Fibroblast of pulmonary artery (primary cell): ENCODE measurements around the gene RIN3.
A peak's percentile ranks its signal among the peaks of the same experiment; 100 is the strongest.

Experiments
- DNase-seq: peaks from one replicate; pipeline ENCODE4 v3.0.0-alpha.2; 2010; ENCODE audit warnings: low read depth
- H3K4me3 ChIP-seq: replicated peaks from 2 replicates; pipeline ENCODE4 v1.5.1; 2011; ENCODE audit warnings: low read depth, mild to moderate bottlenecking, control low read depth, low read length, moderate library complexity
- TF ChIP-seq, protein P1 (sequence below): IDR thresholded peaks from 2 replicates; pipeline ENCODE4 v1.5.1; 2011; ENCODE audit warnings: mild to moderate bottlenecking, control low read depth, low read length, inconsistent platforms; ENCODE audit errors: missing control alignments

RIN3 gene

DNA sequence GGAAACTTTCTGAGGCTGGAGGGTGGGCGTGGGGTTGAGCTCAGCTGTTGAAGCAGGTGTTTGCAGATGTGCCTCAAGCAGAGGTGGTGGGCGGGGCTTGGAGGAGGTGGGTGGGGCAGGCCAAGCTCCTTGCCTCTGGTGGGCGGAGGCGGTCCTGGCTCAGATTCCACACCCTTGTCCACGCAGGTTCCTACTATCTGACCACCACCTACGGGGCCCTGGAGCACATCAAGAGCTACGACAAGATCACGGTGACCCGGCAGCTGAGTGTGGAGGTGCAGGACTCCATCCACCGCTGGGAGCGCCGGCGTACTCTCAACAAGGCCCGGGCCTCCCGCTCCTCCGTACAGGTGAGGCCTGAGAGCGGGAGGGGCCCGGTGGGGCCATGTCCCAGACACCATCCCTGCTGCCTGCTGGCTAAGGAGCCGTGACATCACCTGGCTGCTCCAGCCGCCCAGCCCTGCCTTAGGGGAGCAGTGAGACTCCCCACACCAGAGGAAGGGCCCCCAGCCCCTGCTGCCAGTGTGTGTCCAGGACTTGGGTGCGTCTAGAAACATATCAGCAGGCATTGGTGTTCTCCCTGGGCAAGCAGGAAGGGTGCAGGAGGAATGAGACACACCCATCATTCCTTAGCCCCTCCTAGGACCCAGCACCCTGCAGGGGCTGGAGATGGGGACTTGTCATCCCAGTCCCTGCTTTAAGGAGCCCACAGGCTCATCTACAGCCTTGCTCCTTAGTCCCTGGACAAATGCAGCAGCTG, 171.4 kb downstream of the RIN3 start:
- TF ChIP-seq, protein P1, sequence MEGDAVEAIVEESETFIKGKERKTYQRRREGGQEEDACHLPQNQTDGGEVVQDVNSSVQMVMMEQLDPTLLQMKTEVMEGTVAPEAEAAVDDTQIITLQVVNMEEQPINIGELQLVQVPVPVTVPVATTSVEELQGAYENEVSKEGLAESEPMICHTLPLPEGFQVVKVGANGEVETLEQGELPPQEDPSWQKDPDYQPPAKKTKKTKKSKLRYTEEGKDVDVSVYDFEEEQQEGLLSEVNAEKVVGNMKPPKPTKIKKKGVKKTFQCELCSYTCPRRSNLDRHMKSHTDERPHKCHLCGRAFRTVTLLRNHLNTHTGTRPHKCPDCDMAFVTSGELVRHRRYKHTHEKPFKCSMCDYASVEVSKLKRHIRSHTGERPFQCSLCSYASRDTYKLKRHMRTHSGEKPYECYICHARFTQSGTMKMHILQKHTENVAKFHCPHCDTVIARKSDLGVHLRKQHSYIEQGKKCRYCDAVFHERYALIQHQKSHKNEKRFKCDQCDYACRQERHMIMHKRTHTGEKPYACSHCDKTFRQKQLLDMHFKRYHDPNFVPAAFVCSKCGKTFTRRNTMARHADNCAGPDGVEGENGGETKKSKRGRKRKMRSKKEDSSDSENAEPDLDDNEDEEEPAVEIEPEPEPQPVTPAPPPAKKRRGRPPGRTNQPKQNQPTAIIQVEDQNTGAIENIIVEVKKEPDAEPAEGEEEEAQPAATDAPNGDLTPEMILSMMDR = no peak
- no peak for DNase-seq
- H3K4me3 ChIP-seq = no peak overlapping the region

DNA sequence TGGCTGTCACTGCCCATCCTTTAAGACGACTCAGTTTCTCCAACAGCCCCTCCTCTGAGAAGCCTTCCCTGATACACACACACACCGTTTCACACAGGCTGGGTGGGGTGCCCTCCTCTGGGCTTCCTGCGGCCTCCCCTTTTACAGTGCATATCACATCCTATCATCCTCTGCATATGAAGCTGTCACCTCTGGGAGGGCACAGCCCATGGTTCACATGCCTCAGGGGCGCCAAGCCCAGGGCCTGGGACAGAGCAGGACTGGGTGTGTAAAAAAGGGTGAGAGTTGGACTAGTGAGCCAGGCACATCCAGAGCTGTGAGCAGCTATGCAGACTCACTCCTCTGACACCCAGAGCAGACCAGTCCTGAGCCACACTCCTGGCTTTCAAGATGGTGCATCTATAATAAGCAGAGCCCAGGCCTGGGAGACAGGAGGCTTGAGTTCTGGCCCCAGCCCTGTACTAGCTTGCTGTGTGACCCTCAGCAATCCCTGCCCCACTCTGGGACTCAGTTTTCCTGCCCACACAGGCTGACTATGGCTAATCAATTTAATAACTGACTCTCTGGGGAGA, 172.3 kb downstream of the RIN3 start:
- no peak for DNase-seq
- H3K4me3 ChIP-seq = no peak overlapping the region
- TF ChIP-seq, protein P1 = no peak

DNA sequence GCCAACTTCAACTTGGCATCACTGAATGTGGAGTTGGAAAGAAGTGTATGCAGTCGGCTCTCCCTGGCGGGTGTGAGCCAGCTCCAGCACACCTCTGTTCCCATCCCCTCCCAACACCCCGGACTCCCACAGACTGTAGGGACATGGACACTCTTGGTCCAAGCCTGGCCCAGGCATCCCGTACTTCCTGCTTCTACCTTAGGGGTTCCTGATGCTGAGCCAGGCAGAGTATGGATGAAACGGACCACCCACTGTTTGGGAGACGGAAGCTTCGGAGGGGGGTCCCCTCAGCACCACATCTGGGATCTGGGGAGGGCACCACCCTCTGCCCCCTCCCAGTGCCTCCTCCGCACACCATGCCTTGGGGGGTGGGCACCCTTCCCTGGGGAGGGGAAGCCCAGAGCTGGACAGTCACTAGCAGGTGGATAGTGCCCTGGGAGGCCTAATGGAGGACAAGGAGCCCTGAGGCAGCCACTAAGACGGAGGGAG, 172.9 kb downstream of the RIN3 start:
- H3K4me3 ChIP-seq = no peak overlapping the region
- DNase-seq = no peak
- TF ChIP-seq, protein P1 = no peak

DNA sequence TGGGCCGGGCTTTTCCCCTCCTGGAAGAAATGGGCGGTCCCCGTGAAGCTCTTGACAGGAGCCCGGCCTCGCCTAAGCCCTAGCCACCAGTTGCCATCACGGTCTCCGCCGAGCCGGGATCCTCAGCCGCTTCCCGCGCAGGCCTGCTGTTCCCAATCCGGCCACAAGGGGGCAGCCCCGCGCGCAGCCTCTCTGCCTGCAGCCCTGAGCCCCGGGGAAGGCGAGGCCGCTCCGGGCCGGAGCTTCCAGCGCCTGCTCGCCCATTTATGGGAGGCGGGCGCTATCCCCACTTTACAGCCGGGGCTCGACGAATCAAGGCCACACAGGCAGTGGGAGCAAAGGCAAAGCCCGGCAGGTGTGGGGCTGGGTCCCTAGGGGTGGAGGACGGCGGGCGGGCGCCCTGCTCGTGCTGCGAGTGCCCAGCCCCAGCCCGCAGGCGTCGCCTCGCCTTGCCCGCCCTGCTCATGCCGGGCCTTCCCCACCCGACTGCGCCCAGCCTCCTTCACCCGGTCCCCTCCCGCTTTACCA, 173.4 kb downstream of the RIN3 start:
- DNase-seq = peak; percentile 64
- H3K4me3 ChIP-seq = no peak overlapping the region
- TF ChIP-seq, protein P1 = peak; percentile 81

DNA sequence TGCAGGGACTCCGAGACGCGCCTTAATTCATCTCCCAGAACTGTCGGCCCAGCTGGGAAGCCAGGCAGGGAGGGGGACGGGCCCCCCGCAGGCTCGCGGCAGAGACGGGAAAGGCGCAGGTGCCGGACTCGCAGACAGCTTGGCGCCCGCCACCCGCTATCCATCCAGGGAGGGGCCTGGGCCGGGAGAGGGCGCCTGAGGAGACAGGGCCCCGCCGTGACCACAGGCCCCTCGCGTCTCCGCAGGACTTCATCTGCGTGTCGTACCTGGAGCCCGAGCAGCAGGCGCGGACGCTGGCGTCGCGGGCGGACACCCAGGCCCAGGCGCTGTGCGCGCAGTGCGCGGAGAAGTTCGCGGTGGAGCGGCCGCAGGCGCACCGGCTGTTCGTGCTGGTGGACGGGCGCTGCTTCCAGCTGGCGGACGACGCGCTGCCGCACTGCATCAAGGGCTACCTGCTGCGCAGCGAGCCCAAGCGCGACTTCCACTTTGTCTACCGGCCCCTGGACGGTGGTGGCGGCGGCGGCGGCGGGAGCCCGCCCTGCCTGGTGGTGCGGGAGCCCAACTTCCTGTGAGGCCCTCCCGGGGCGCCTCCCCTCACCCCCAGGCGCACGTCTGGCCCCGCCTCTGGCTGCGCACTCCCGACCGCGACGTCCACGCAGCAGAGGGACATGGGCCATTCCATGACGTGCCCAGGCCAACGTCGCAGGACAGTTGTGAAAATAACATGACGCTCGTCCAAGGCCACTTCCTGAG, 174.3 kb downstream of the RIN3 start:
- TF ChIP-seq, protein P1 = no peak
- no peak overlapping the region for H3K4me3 ChIP-seq
- DNase-seq = no peak

DNA sequence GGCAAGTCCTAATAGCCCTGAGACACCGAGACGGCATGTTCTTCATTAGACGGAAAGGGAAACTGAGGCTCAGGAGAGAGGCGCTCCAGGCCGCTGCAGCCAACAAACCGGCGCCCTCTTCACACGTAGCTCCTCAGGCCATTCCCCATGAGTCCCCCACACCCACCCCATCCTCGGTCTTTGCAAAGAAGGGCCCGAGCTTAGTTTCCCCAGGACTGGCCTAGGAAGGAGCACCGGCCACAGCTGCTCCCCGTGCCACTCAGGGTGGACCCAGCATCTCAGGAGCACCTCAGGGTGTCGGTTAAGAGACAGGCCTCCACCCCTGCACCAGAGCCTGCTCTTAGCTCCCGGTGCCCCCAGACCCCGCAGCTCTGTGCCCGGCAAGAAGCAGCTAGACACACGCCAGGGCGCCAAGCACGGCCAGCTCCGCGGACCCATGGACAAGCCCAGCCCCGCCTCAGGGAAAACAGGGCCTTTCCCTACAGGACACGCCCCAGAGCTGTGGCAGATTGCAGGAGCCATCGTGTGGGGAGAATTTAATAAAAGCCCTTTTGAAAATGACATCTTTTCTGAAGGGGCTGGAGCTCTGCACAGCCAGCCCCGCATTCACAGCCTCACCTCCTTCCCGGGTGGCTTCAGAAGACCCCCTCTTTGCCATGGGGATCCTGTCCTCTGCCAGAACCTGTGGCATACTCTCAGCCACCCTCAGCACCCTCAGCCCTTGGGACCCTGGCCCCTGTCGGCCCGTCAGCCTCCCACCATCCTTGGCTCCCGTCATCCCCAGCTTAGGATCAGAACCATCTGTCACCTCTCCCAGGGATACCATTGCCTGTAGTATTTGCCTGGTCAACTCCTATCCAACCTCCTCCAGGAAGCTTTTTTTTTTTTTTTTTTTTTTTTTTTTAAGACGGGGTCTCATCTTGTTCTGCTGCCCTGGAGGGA, 175.1 kb downstream of the RIN3 start:
- TF ChIP-seq, protein P1 = no peak
- no peak for DNase-seq
- no peak overlapping the region for H3K4me3 ChIP-seq
